Neural cell (in vitro differentiated cells): ENCODE measurements around the gene DNMT3L. TPM values are rescaled to one million over a fixed set of nuclear protein-coding genes. Genes with fewer than 3 reads are reported as not detected.

Source experiments
- H2AFZ ChIP-seq: fragments of 200-600, 300-800 bp; sonication (generic), shearing (Covaris generic); 2 replicates; pipeline ENCODE4 v1.6.0; 2014; ENCODE audit warnings: low read depth, mild to moderate bottlenecking, antibody characterized with exemption, low read length, moderate library complexity
- H3F3A ChIP-seq: fragments of 200-600 bp; shearing (Covaris generic); 2 replicates; pipeline ENCODE4 v1.6.1; 2016; ENCODE audit warnings: mild to moderate bottlenecking, moderate library complexity, mixed read lengths, antibody characterized with exemption, low read length; ENCODE audit not compliant: insufficient read depth, poor library complexity, severe bottlenecking
- H3K27ac ChIP-seq: fragments of 200-600, 300-800 bp; sonication (generic), shearing (Covaris generic); 2 replicates; pipeline ENCODE4 v1.5.1; 2014; ENCODE audit warnings: mild to moderate bottlenecking, low read length, moderate library complexity
- H3K27me3 ChIP-seq: fragments of 300-800, 200-600 bp; sonication (generic), shearing (Covaris generic); 2 replicates; pipeline ENCODE4 v1.6.0; 2014; ENCODE audit warnings: mild to moderate bottlenecking, low read depth, low read length, moderate library complexity; ENCODE audit not compliant: insufficient read depth
- H3K36me3 ChIP-seq: fragments of 300-800, 200-600 bp; sonication (generic), shearing (Covaris generic); 2 replicates; pipeline ENCODE4 v1.5.1; 2014; ENCODE audit warnings: mild to moderate bottlenecking, antibody characterized with exemption, low read length, moderate library complexity; ENCODE audit not compliant: insufficient read depth
- H3K4me2 ChIP-seq: fragments of 300-800, 200-600 bp; sonication (generic), shearing (Covaris generic); 2 replicates; pipeline ENCODE4 v1.6.0; 2014; ENCODE audit warnings: mild to moderate bottlenecking, low read length
- H3K4me3 ChIP-seq: fragments of 300-800, 200-600 bp; sonication (generic), shearing (Covaris generic); 2 replicates; pipeline ENCODE4 v1.5.1; 2014; ENCODE audit warnings: mild to moderate bottlenecking, low read length, moderate library complexity
- H3K79me2 ChIP-seq: fragments of 200-600 bp; shearing (Covaris generic); replicated peaks from 2 replicates; pipeline ENCODE4 v1.6.0; 2014; ENCODE audit warnings: mild to moderate bottlenecking, low read length, moderate library complexity; ENCODE audit not compliant: insufficient read depth
- H3K9ac ChIP-seq: fragments of 300-800, 200-600 bp; sonication (generic), shearing (Covaris generic); 2 replicates; pipeline ENCODE4 v1.6.1; 2016; ENCODE audit warnings: mild to moderate bottlenecking, low read length, mixed read lengths
- H3K9me2 ChIP-seq: fragments of 200-600 bp; shearing (Covaris generic); 2 replicates; pipeline ENCODE4 v1.6.1; 2016; ENCODE audit warnings: mild to moderate bottlenecking, low read length, mixed read lengths; ENCODE audit not compliant: insufficient read depth
- H3K9me3 ChIP-seq: fragments of 200-600, 300-800 bp; sonication (generic), shearing (Covaris generic); 2 replicates; pipeline ENCODE4 v1.6.1; 2016; ENCODE audit warnings: mild to moderate bottlenecking, mixed run types, low read length, moderate library complexity, mixed read lengths
- H4K20me1 ChIP-seq: fragments of 200-600 bp; shearing (Covaris generic); 2 replicates; pipeline ENCODE4 v1.6.1; 2016; ENCODE audit warnings: mild to moderate bottlenecking, mixed run types; ENCODE audit not compliant: insufficient read depth
- CTCF ChIP-seq: fragments of 450-650 bp; IDR thresholded peaks from 2 replicates; pipeline ENCODE4 v1.5.1; 2014; ENCODE audit warnings: antibody characterized with exemption, mild to moderate bottlenecking, moderate library complexity; ENCODE audit not compliant: poor library complexity, severe bottlenecking
- EP300 ChIP-seq: fragments of 450-650 bp; conservative IDR thresholded peaks from 2 replicates; pipeline ENCODE4 v1.6.1; 2014; ENCODE audit warnings: antibody characterized with exemption, mild to moderate bottlenecking, moderate library complexity; ENCODE audit not compliant: poor library complexity, severe bottlenecking
- EZH2 ChIP-seq: fragments of 200-600, 300-800 bp; shearing (Covaris generic), sonication (generic); IDR thresholded peaks from 2 replicates; pipeline ENCODE4 v1.6.1; 2014; ENCODE audit warnings: antibody characterized with exemption, low read length, borderline replicate concordance, mild to moderate bottlenecking; ENCODE audit not compliant: insufficient read depth, poor library complexity, severe bottlenecking
- MXI1 ChIP-seq: fragments of 450-650 bp; conservative IDR thresholded peaks from 2 replicates; pipeline ENCODE4 v1.6.1; 2014; ENCODE audit warnings: antibody characterized with exemption, mild to moderate bottlenecking; ENCODE audit not compliant: poor library complexity, severe bottlenecking
- POLR2AphosphoS5 ChIP-seq: IDR thresholded peaks from 2 replicates; pipeline ENCODE4 v1.6.1; 2012
- RAD21 ChIP-seq: fragments of 450-650 bp; conservative IDR thresholded peaks from 2 replicates; pipeline ENCODE4 v1.6.1; 2014; ENCODE audit warnings: antibody characterized with exemption, mild to moderate bottlenecking, moderate library complexity
- REST ChIP-seq: IDR thresholded peaks from 2 replicates; pipeline ENCODE4 v1.6.1; 2012; ENCODE audit warnings: borderline replicate concordance
- SMC3 ChIP-seq: fragments of 450-650 bp; conservative IDR thresholded peaks from 2 replicates; pipeline ENCODE4 v1.6.1; 2014; ENCODE audit warnings: antibody characterized with exemption, mild to moderate bottlenecking, moderate library complexity; ENCODE audit not compliant: poor library complexity
- TAF1 ChIP-seq: IDR thresholded peaks from 2 replicates; pipeline ENCODE4 v1.6.1; 2012; ENCODE audit warnings: low read depth
- polyA plus RNA-seq: library from polyadenylated mRNA; depleted of rRNA; stranded (reverse); fragments of >200 nt; gene quantifications from 2 replicates; pipeline ENCODE4 v1.2.3, GENCODE V29; 2014

DNMT3L gene
- polyA plus RNA-seq, 1 donor from 2014 or later, result not detected

- Histone ChIP-seq H3K9me2 (no peaks in the 10 kb centered on the region), H3F3A (no peaks in the 10 kb centered on the region), H4K20me1 (no peaks in the 10 kb centered on the region), H3K27me3 (peaks cover 13% of the 10 kb centered on the region), H3K4me2 (no peak overlapping the region), H3K4me3 (no peak overlapping the region), H3K79me2 (no peaks in the 10 kb centered on the region), H3K27ac (no peak overlapping the region), H3K9me3 (no peaks in the 10 kb centered on the region), H2AFZ (no peak overlapping the region), H3K36me3 (no peaks in the 10 kb centered on the region), H3K9ac (no peak overlapping the region)
- TF ChIP-seq TAF1 (no peak), EP300 (no peak), RAD21 (no peak), SMC3 (no peak), MXI1 (no peak), EZH2 (no peak), CTCF (no peak)
These were observed 25.3 kb upstream of the DNMT3L start for GRCh38 chr21:44286716-44287632.

GRCh38 chr21:44286086-44286715, 24.5 kb upstream of the DNMT3L start:
- Histone ChIP-seq H4K20me1 (no peaks in the 10 kb centered on the region), H3K36me3 (no peaks in the 10 kb centered on the region), H3K79me2 (no peaks in the 10 kb centered on the region), H3F3A (no peaks in the 10 kb centered on the region), H3K9me3 (no peaks in the 10 kb centered on the region), H3K4me3 (no peak overlapping the region), H3K27ac (no peak overlapping the region), H3K9me2 (no peaks in the 10 kb centered on the region), H3K27me3 (peaks cover 13% of the 10 kb centered on the region), H2AFZ (no peak overlapping the region), H3K4me2 (no peak overlapping the region), H3K9ac (no peak overlapping the region)
- TF ChIP-seq TAF1 (no peak), RAD21 (no peak), CTCF (no peak), EZH2 (no peak), POLR2AphosphoS5 (no peak), EP300 (no peak), REST (no peak), SMC3 (no peak)
